PFSK-1 (cell line): ENCODE data around the gene ITGAD.

Source experiments
- FOXP2 ChIP-seq: optimal IDR thresholded peaks from 2 replicates; pipeline ENCODE3; 2011; ENCODE audit warnings: borderline replicate concordance, control low read depth, inconsistent platforms; ENCODE audit not compliant: insufficient read depth; ENCODE audit errors: extremely low read length, extremely low read depth
- POLR2AphosphoS5 ChIP-seq: IDR thresholded peaks from 2 replicates; pipeline ENCODE4 v1.6.1; 2012; ENCODE audit warnings: low read depth, mild to moderate bottlenecking, control low read depth, low read length, moderate library complexity
- REST ChIP-seq, 2 experiments: IDR thresholded peaks; 2 replicates each; pipeline versions ENCODE4 v1.6.1 to v1.8.0; 2011 to 2012; ENCODE audit warnings: low read depth in 2 of 2, low read length in 2 of 2, control low read depth in 1 of 2, inconsistent platforms in 1 of 2, mild to moderate bottlenecking in 1 of 2, moderate library complexity in 1 of 2; ENCODE audit not compliant: insufficient read depth in 1 of 2
- SIN3A ChIP-seq: IDR thresholded peaks from 2 replicates; pipeline ENCODE4 v1.6.1; 2012; ENCODE audit warnings: mild to moderate bottlenecking, low read length, moderate library complexity, borderline replicate concordance; ENCODE audit not compliant: insufficient read depth
- TAF1 ChIP-seq: IDR thresholded peaks from 2 replicates; pipeline ENCODE4 v1.6.1; 2012; ENCODE audit warnings: low read length, control low read depth, borderline replicate concordance; ENCODE audit not compliant: insufficient read depth

- no peak for TF ChIP-seq REST (IDR thresholded peaks at IDR 0.05; ENCODE audit: insufficient read depth in 1 of 2, low read depth in 2 of 2, low read length in 2 of 2)
- TF ChIP-seq POLR2AphosphoS5 = no peak
- TF ChIP-seq TAF1 = no peak
- TF ChIP-seq SIN3A = no peak
- no peak for TF ChIP-seq FOXP2
Measured at GRCh38 chr16:31412750-31413149, 19.6 kb downstream of the ITGAD start.
